Hematopoietic multipotent progenitor cell treated with erythropoietin and hydrocortisone succinate and interleukin-3 and kit ligand, for 17 days (in vitro differentiated cells): ENCODE results near the gene ZNF385C.
A peak's percentile ranks its signal among the peaks of the same experiment; 100 is the strongest.
"Not testable (repeated sequence)": the region's sequence is repeated elsewhere in the genome, so short reads cannot be mapped to it uniquely, and the experiment has no call there.

Experiments
- DNase-seq: peaks from one replicate; pipeline ENCODE4 v3.0.0-alpha.2; 2015; ENCODE audit warnings: low spot score

The ZNF385C gene

DNA sequence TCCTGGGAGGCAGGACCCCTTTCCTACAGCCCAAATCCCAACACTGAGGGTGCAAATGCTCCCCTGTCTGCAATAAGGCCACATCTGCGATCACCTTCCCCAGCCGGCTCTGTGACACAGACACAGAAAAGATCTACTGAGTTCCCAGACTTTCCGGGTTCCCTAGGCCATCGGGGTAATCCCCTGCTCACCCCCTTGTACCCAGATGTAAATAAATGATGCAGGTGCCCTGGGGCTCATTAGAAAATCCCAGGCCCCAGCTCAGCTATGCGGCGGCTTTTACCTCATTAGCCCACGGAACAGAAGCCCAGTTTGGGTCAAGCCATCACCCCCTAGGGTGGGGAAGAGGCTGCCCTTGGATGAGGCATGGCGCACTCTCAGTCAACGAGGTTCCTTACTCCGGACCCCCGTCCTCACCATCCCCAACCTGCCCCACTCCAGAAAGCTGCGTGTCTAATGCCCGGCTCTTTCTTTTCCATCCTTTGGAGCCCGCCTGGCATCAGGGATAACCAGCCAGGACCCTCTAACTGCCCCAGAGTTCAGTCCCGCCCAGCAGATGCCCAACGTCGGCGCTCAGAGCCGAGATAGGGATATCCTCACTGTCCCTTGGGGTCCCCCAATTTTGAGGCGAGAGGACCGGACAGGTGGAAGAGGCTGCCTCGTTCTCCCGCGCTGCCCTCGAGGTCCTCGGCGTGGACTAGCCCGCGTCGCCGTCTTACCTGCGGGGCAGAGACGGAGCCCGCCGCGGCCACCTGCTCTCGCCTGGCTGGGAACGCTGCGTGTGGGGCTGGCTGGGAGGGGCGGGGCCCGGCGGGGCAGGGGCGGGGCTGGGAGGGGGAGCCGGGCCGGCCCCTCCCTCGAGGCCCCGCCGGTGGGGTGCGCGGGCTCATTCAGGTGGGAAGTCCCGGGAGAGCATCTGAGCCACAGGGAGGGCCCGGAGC, at the start of gene ZNF385C:
TSS of gene ZNF385C (minus strand) at position 783 of the 941 bp plus-strand sequence. CDS start 35,417 bp downstream, outside the sequence.
- no peak for DNase-seq

- no peak for DNase-seq
Observed at GRCh38 chr17:42146911-42147607, 48.8 kb upstream of the ZNF385C start.

- not testable (repeated sequence) for DNase-seq
Observed at GRCh38 chr17:42143138-42143537, 44.9 kb upstream of the ZNF385C start.

GRCh38 chr17:42142371-42142896, 44.2 kb upstream of the ZNF385C start:
- no peak for DNase-seq

GRCh38 chr17:42141382-42141781, 43.1 kb upstream of the ZNF385C start:
- no peak for DNase-seq

GRCh38 chr17:42140690-42141089, 42.4 kb upstream of the ZNF385C start:
- DNase-seq: not testable (repeated sequence)

GRCh38 chr17:42138749-42139492, 40.6 kb upstream of the ZNF385C start:
- DNase-seq: no peak

DNA sequence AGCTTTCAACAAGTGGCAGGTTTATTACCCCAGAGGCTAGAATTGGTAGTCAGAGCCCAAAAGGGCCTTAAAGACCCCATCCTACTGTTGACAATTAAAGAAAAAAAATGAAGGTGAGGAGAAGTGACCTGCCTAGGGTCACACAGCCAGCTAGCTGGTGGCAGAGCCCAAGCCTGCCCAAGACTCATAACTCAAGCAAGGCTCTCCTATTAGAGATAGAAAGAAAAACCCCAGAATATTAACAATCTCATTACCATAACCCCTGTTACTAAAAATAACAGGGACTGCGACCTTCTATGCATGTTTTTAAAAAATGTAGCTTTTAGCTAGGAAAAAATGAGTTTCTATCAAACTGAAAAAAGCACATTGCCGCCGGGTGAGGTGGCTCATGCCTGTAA, 38.4 kb upstream of the ZNF385C start:
- DNase-seq: no peak

DNA sequence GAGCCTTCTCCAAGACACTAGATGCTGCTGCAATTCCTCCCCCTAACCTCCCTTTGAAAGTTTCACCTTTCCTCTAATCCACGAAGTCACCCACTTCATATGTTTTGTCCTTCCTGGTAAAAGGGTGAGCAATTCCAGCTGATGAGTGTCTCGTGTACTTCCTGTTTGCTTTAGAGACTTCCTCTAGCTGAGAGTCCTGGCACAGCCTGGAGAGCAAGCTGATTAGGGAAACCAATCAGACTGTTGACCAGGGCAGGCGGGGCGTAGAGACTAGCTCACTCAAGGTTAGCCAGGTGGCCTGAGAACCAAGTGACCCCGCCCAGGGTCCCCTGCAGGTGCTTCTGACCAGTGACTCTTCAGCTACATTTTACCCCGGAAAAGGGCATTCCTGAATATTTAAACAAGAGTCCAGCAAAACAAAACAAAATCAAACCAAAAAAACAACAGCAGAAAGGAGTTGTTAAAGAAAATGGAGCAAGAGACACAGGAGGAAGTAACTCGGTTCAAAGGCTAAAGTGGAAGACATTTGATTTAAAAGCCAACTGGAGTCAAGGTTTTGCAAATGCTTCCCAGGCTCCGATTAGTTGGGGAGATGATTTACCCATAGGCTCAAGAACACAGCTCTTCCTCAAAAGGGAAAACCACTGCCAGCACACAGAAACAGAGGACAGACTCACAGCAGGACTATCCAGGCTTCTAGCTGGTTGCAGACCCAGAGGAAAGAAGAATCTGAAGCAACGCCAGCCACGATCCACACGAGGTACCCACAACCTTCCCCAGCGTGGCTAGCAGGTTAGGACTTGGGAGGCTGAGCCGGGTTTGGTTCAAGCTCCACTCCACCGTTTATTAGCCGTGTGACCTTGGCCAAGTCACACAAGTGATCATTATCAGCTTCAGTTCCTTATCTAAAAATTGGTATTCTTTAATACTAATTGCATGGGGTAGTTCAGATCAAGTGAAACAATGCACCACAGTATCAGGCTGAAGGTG, 37.7 kb upstream of the ZNF385C start:
- DNase-seq: no peak

- no peak for DNase-seq
Observed at GRCh38 chr17:42135151-42135550, 36.9 kb upstream of the ZNF385C start.

- DNase-seq: peak; percentile 41
Observed at GRCh38 chr17:42133461-42134041, 35.3 kb upstream of the ZNF385C start.

GRCh38 chr17:42132941-42133340, 34.7 kb upstream of the ZNF385C start:
- no peak for DNase-seq

GRCh38 chr17:42131981-42132432, 33.7 kb upstream of the ZNF385C start:
- no peak for DNase-seq

GRCh38 chr17:42131232-42131631, 33.0 kb upstream of the ZNF385C start:
- no peak for DNase-seq

- DNase-seq: no peak
Observed at GRCh38 chr17:42130310-42130936, 32.1 kb upstream of the ZNF385C start.

DNA sequence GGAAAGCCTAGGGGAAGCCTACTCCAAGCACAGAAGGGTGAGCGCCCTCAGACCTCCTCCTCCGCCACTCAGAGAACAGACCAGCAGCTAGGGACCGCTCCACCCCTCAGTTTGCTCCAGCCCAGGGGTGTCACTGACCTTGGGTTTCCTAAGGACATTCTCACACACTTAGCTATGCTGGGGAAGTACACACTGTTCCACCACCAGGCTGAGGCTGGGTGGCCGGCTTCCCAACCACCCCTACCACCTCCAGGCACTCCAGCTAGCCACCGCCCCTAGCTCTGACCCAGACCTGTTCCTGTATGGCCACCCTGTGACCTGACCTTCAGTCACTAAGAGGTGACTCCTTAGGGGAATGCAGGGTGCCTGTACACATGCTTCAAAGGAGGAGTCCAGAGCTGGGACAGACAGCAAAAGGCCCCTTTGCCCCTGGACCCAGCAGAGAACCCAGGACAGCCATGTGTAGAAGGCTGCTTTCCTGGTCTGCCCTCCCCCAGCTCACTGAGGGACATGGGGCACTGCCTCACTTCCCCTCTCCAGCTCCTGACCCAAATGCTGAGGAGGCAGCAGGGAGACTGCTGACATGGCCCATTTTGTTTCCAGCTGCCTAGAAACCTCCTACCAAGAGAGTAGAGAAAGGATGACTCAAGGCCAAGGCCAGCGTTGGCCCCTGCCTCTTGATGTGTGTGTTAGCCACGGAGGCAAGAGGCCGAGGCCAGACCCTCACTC, 31.0 kb upstream of the ZNF385C start:
- DNase-seq: no peak

DNA sequence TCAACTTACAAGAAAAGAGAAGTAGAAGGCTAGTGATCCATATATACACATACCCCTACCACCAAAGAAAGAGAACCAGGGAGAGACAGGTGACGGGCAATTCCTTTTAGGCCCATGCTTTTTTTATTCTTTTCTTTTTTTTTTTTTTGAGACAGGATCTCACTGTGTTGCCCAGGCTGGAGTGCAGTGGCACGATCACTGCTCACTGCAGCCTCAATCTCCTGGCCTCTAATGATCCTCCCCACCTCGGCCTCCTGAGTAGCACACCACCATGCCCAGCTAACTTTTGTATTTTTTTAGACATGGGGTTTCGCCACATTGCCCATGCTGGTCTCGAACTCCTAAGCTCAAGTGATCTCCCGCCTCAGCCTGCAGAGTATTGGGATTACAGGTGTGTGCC, 29.1 kb upstream of the ZNF385C start:
- no peak for DNase-seq

GRCh38 chr17:42126836-42127235, 28.6 kb upstream of the ZNF385C start:
- DNase-seq: no peak

- DNase-seq: no peak
Observed at GRCh38 chr17:42125565-42125964, 27.3 kb upstream of the ZNF385C start.
